PFSK-1 (cell line): Measurements from ENCODE around the gene TLK1.

ENCODE experiments used
- FOXP2 ChIP-seq: optimal IDR thresholded peaks from 2 replicates; pipeline ENCODE3; 2011; ENCODE audit warnings: borderline replicate concordance, control low read depth, inconsistent platforms; ENCODE audit not compliant: insufficient read depth; ENCODE audit errors: extremely low read length, extremely low read depth
- POLR2AphosphoS5 ChIP-seq: IDR thresholded peaks from 2 replicates; pipeline ENCODE4 v1.6.1; 2012; ENCODE audit warnings: low read depth, mild to moderate bottlenecking, control low read depth, low read length, moderate library complexity
- SIN3A ChIP-seq: IDR thresholded peaks from 2 replicates; pipeline ENCODE4 v1.6.1; 2012; ENCODE audit warnings: mild to moderate bottlenecking, low read length, moderate library complexity, borderline replicate concordance; ENCODE audit not compliant: insufficient read depth
- TAF1 ChIP-seq: IDR thresholded peaks from 2 replicates; pipeline ENCODE4 v1.6.1; 2012; ENCODE audit warnings: low read length, control low read depth, borderline replicate concordance; ENCODE audit not compliant: insufficient read depth
- TF ChIP-seq, protein P1 (sequence below), 2 experiments: IDR thresholded peaks; 2 replicates each; pipeline versions ENCODE4 v1.6.1 to v1.8.0; 2011 to 2012; ENCODE audit warnings: low read depth in 2 of 2, low read length in 2 of 2, control low read depth in 1 of 2, inconsistent platforms in 1 of 2, mild to moderate bottlenecking in 1 of 2, moderate library complexity in 1 of 2; ENCODE audit not compliant: insufficient read depth in 1 of 2

TLK1 gene

DNA sequence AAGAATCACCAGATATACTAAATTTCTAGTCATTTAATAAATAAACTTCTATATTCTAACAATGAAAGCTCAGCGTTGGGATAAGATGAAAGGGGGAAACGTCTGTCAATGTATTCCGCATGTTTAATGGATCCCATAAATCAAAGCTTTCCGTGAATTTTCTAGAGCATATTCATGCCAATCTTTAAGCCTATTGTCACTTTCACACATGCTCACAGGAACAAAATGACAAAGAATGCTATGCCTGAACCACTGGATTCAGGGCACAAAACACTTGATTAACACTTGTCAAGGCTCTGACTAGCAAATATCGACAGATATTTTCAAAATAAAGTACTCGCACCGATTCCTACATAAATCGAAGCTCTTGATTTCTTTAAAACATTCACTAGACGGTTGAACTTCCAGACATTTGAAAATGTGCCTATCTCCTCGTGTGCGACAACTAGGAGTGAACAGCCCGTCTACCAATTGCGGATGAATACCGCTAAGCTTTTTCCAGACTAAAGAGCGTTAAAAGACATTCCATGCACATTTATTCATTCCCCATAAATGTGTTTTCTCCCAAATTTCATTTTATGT is 1.8 kb downstream of the TLK1 start:
- TF ChIP-seq SIN3A (no peak), TAF1 (no peak), POLR2AphosphoS5 (no peak)
- TF ChIP-seq, protein P1, sequence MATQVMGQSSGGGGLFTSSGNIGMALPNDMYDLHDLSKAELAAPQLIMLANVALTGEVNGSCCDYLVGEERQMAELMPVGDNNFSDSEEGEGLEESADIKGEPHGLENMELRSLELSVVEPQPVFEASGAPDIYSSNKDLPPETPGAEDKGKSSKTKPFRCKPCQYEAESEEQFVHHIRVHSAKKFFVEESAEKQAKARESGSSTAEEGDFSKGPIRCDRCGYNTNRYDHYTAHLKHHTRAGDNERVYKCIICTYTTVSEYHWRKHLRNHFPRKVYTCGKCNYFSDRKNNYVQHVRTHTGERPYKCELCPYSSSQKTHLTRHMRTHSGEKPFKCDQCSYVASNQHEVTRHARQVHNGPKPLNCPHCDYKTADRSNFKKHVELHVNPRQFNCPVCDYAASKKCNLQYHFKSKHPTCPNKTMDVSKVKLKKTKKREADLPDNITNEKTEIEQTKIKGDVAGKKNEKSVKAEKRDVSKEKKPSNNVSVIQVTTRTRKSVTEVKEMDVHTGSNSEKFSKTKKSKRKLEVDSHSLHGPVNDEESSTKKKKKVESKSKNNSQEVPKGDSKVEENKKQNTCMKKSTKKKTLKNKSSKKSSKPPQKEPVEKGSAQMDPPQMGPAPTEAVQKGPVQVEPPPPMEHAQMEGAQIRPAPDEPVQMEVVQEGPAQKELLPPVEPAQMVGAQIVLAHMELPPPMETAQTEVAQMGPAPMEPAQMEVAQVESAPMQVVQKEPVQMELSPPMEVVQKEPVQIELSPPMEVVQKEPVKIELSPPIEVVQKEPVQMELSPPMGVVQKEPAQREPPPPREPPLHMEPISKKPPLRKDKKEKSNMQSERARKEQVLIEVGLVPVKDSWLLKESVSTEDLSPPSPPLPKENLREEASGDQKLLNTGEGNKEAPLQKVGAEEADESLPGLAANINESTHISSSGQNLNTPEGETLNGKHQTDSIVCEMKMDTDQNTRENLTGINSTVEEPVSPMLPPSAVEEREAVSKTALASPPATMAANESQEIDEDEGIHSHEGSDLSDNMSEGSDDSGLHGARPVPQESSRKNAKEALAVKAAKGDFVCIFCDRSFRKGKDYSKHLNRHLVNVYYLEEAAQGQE (IDR thresholded peaks at IDR 0.05; ENCODE audit: insufficient read depth in 1 of 2, low read depth in 2 of 2, low read length in 2 of 2) = no peak

GRCh38 chr2:171158036-171158789 is 2.5 kb downstream of the TLK1 start:
- TF ChIP-seq SIN3A (no peak), FOXP2 (no peak), POLR2AphosphoS5 (no peak), TAF1 (no peak)
- TF ChIP-seq, protein P1 (IDR thresholded peaks at IDR 0.05; ENCODE audit: insufficient read depth in 1 of 2, low read depth in 2 of 2, low read length in 2 of 2) = no peak

- TF ChIP-seq, protein P1 (IDR thresholded peaks at IDR 0.05; ENCODE audit: insufficient read depth in 1 of 2, low read depth in 2 of 2, low read length in 2 of 2) = no peak
- TF ChIP-seq TAF1 (no peak), POLR2AphosphoS5 (no peak), SIN3A (no peak), FOXP2 (no peak)
Observed at GRCh38 chr2:171157109-171157500, 3.6 kb downstream of the TLK1 start.

GRCh38 chr2:171154348-171154747 is 6.3 kb downstream of the TLK1 start:
- TF ChIP-seq FOXP2 = no peak
- no peak for TF ChIP-seq SIN3A
- TF ChIP-seq, protein P1 (IDR thresholded peaks at IDR 0.05; ENCODE audit: insufficient read depth in 1 of 2, low read depth in 2 of 2, low read length in 2 of 2) = no peak
- no peak for TF ChIP-seq POLR2AphosphoS5
- no peak for TF ChIP-seq TAF1
